ENCODE data around the gene RAE1. TPM values are rescaled to one million over a fixed set of nuclear protein-coding genes. Genes with fewer than 3 reads are reported as not detected.

RAE1 gene
- total and polyA plus RNA-seq, 2 donors (not counting 3 experiments of a cell fraction or from before 2014, with no cell fraction given): 34.1 to 55.8 TPM

DNA sequence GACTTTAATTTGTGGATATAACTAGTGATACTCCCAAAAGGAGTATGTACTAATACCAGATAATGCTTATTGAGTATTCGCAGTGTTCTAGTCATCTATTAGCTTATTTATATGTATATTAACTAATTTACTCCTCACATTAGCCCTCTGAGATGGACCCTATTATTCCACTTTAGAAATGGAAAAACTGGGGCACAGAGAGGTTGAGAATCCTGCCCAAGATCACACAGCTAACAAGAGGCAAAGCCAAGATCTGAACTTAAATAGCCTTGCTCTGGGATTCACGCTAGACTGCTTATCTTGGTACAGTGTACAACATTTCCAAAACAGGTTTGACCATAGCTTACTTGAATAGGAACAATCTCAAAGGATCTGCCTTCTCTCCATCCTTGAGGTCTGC is 29.9 kb upstream of the RAE1 start:
- TF ChIP-seq JUN (IDR thresholded peaks at IDR 0.05; ENCODE audit: borderline replicate concordance, insufficient read depth, insufficient read length, low read depth): no peak
- TF ChIP-seq, protein P1, sequence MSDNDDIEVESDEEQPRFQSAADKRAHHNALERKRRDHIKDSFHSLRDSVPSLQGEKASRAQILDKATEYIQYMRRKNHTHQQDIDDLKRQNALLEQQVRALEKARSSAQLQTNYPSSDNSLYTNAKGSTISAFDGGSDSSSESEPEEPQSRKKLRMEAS (IDR thresholded peaks at IDR 0.05; ENCODE audit: insufficient read depth, insufficient read length): no peak
- no peak for TF ChIP-seq POLR2A (IDR thresholded peaks at IDR 0.05; ENCODE audit: low read depth, low read length)
- TF ChIP-seq GATA2 (IDR thresholded peaks at IDR 0.05; ENCODE audit: insufficient read depth, insufficient read length, low read depth, low read length): no peak
- no peak for TF ChIP-seq EZH2 (IDR thresholded peaks at IDR 0.05; ENCODE audit: borderline replicate concordance, low read depth, low read length, severe bottlenecking)
- TF ChIP-seq FOS (IDR thresholded peaks at IDR 0.05; ENCODE audit: borderline replicate concordance, insufficient read depth, low read length): no peak
- TF ChIP-seq MYC (IDR thresholded peaks at IDR 0.05; ENCODE audit: low read depth, low read length): no peak
- TF ChIP-seq, protein P2, sequence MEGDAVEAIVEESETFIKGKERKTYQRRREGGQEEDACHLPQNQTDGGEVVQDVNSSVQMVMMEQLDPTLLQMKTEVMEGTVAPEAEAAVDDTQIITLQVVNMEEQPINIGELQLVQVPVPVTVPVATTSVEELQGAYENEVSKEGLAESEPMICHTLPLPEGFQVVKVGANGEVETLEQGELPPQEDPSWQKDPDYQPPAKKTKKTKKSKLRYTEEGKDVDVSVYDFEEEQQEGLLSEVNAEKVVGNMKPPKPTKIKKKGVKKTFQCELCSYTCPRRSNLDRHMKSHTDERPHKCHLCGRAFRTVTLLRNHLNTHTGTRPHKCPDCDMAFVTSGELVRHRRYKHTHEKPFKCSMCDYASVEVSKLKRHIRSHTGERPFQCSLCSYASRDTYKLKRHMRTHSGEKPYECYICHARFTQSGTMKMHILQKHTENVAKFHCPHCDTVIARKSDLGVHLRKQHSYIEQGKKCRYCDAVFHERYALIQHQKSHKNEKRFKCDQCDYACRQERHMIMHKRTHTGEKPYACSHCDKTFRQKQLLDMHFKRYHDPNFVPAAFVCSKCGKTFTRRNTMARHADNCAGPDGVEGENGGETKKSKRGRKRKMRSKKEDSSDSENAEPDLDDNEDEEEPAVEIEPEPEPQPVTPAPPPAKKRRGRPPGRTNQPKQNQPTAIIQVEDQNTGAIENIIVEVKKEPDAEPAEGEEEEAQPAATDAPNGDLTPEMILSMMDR (IDR thresholded peaks at IDR 0.05; ENCODE audit: extremely low read depth in 1 of 2, insufficient read depth in 1 of 2, low read depth in 1 of 2, low read length in 2 of 2): no peak
- no peak for TF ChIP-seq POLR2AphosphoS5 (IDR thresholded peaks at IDR 0.05; ENCODE audit: insufficient read depth, low read depth, low read length)
- H3K4me1 ChIP-seq (ENCODE audit: control insufficient read depth, extremely low read depth, insufficient read depth, low read length): no peaks in the 10 kb centered on the region
- H3K4me3 ChIP-seq (replicated peaks in 1 of 3; ENCODE audit: insufficient read depth in 1 of 3, low read depth in 1 of 3, low read length in 3 of 3): no peak overlapping the region
- H3K9me3 ChIP-seq (replicated peaks; ENCODE audit: control insufficient read depth, insufficient read depth, low read length): no peaks in the 10 kb centered on the region
- no peak overlapping the region for H3K9ac ChIP-seq (replicated peaks; ENCODE audit: extremely low read depth, insufficient read depth, low read length)
- no peaks in the 10 kb centered on the region for H3K27me3 ChIP-seq (ENCODE audit: control insufficient read depth in 2 of 2, insufficient read depth in 2 of 2, low read length in 2 of 2)
- FAIRE-seq (no peak), DNase-seq (ENCODE audit: low read depth, low spot score) (no peak)
- H3K79me2 ChIP-seq (ENCODE audit: control insufficient read depth, insufficient read depth, low read length): no peaks in the 10 kb centered on the region
- H3K36me3 ChIP-seq (ENCODE audit: control insufficient read depth in 2 of 2, extremely low read depth in 1 of 2, insufficient read depth in 2 of 2, low read length in 2 of 2): no peaks in the 10 kb centered on the region
- ChIA-PET POLR2A (no interaction called here), CTCF (interaction anchor here (1.2 kb wide), 1 partner anchor 11 kb away, joined by 3 read pairs; no protein-coding TSS in a partner anchor)
- H4K20me1 ChIP-seq (replicated peaks; ENCODE audit: control insufficient read depth, extremely low read depth, insufficient read depth, low read length): no peaks in the 10 kb centered on the region
- no peak overlapping the region for H3K27ac ChIP-seq (ENCODE audit: insufficient read depth, low read depth, low read length)
- H3K9me1 ChIP-seq (replicated peaks; ENCODE audit: control insufficient read depth, extremely low read depth, insufficient read depth, low read length): no peaks in the 10 kb centered on the region
- intact Hi-C loops (cut with micrococcal nuclease): no loop called here
- dilution Hi-C loops (cut with MboI; ENCODE audit: extremely low pct_ligation_motif_present, low sequenced_read_pairs): no loop called here
- no peak overlapping the region for H3K4me2 ChIP-seq (ENCODE audit: insufficient read depth, low read length)
- no TSS peak for BruUV-seq (replicated peaks)
- no peak overlapping the region for H2AFZ ChIP-seq (ENCODE audit: low read depth, low read length)
